ENCODE results near the gene GNAI3. TPM values are rescaled to one million over a fixed set of nuclear protein-coding genes. Genes with fewer than 3 reads are reported as not detected.

Gene GNAI3
- total RNA-seq, 1 experiment from 2014 or later, result 12.8 TPM

DNA sequence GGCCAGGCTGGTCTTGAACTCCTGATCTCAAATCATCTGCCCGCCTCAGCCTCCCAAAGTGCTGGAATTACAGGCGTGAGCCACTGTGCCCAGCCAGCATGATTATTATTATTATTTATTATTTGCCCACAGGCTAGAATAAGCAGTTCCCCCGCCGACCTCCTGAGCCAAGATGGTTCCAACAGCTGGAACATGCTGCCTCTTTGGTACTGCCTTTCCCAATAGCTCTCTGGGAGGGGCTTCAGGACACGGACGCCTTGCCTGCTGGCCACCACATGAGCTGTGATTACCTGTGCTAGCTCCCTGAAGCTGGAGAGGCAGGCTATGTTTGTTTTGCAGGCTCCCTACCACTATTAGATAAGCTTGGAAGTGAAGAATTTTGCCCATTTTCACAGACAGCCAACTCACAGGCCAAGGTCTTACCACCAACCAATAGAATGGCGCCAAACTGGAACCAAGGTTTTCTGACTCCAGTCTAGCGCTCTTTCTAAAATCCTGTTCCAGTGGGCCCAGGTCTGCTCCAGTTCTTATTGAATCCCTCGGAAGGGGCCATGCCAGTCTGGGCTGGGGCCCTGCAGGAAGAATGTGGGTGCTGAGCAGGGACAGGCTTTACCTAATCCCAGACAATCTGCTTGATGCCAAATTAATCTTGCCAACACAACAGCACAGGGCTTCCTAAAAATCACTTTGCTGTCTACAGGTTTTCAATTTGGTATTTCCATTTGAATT is 10.8 kb upstream of the GNAI3 start:
- intact Hi-C loops (cut with micrococcal nuclease; ENCODE audit: unreplicated experiment), result no loop called here
- no TSS peak for BruUV-seq (replicated peaks)
- TF ChIP-seq, protein P1, sequence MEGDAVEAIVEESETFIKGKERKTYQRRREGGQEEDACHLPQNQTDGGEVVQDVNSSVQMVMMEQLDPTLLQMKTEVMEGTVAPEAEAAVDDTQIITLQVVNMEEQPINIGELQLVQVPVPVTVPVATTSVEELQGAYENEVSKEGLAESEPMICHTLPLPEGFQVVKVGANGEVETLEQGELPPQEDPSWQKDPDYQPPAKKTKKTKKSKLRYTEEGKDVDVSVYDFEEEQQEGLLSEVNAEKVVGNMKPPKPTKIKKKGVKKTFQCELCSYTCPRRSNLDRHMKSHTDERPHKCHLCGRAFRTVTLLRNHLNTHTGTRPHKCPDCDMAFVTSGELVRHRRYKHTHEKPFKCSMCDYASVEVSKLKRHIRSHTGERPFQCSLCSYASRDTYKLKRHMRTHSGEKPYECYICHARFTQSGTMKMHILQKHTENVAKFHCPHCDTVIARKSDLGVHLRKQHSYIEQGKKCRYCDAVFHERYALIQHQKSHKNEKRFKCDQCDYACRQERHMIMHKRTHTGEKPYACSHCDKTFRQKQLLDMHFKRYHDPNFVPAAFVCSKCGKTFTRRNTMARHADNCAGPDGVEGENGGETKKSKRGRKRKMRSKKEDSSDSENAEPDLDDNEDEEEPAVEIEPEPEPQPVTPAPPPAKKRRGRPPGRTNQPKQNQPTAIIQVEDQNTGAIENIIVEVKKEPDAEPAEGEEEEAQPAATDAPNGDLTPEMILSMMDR (conservative IDR thresholded peaks at IDR 0.05; ENCODE audit: low read depth, low read length), result no peak
- Histone ChIP-seq H3K4me3 (ENCODE audit: low read depth, low read length, poor library complexity, severe bottlenecking) (no peak overlapping the region), H3K9me3 (ENCODE audit: low read depth, low read length, poor library complexity, severe bottlenecking) (no peaks in the 10 kb centered on the region), H3K36me3 (ENCODE audit: insufficient read depth, low read length, poor library complexity, severe bottlenecking) (no peaks in the 10 kb centered on the region), H3K4me1 (ENCODE audit: insufficient read depth, low read length, poor library complexity, severe bottlenecking) (peaks cover 2% of the 10 kb centered on the region), H3K27ac (ENCODE audit: low read depth, low read length, poor library complexity, severe bottlenecking) (no peak overlapping the region), H3K27me3 (replicated peaks; ENCODE audit: insufficient read depth, low read depth, low read length, poor library complexity) (no peaks in the 10 kb centered on the region)
- POLR2A ChIA-PET (ENCODE audit: low non-redundant PET), result no interaction called here
- DNase-seq (ENCODE audit: low spot score), result no peak
- CTCF ChIA-PET, result no interaction called here

DNA sequence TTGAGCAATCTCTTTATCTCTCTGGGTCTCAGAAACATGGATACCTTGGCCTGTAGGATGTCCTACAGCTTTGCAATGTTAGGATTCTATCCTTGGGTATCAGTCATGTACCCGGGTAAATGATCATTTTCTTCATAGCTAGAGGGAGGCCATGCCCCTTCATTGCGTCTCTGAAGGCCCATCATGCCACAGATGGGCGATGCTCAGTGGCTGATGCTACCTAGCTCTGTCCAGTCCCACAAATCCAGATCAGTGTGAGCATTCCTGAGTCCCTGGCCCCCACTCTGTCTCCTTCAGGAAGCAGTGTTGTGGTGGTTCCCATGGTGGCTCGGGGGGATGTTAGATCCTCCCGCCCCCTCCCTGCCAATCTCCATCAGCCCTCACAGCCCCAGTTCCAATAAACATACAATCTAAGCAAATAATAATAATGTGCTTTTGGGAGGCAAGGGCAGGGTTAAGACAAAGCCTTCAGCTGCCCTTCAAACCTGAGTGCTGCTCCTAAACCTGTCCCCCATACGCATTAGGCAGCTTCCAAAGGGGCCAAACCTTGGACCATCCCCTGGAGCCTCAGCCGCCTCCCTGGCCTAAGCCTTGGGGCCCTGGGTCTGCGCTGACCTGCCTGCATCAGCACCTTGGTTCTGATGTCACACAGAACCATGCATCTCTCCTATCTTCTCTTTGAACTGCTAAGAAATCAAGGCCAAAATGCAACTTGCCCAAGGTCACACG is 9.4 kb upstream of the GNAI3 start:
- no peaks in the 10 kb centered on the region for H3K9me3 ChIP-seq (ENCODE audit: low read depth, low read length, poor library complexity, severe bottlenecking)
- DNase-seq (ENCODE audit: low spot score), result no peak
- ChIA-PET CTCF (interaction anchor here (0.6 kb wide), 1 partner anchor 240 kb away, joined by 7 read pairs; no protein-coding TSS in a partner anchor), POLR2A (ENCODE audit: low non-redundant PET) (no interaction called here)
- intact Hi-C loops (cut with micrococcal nuclease; ENCODE audit: unreplicated experiment), result no loop called here
- H3K4me1 ChIP-seq (ENCODE audit: insufficient read depth, low read length, poor library complexity, severe bottlenecking), result no peaks in the 10 kb centered on the region
- H3K36me3 ChIP-seq (ENCODE audit: insufficient read depth, low read length, poor library complexity, severe bottlenecking), result no peaks in the 10 kb centered on the region
- no peak overlapping the region for H3K27ac ChIP-seq (ENCODE audit: low read depth, low read length, poor library complexity, severe bottlenecking)
- no TSS peak for BruUV-seq (replicated peaks)
- H3K4me3 ChIP-seq (ENCODE audit: low read depth, low read length, poor library complexity, severe bottlenecking), result no peak overlapping the region
- TF ChIP-seq EZH2 (IDR thresholded peaks at IDR 0.05; ENCODE audit: borderline replicate concordance, low read depth, low read length, poor library complexity, severe bottlenecking), result no peak
- TF ChIP-seq, protein P1 (conservative IDR thresholded peaks at IDR 0.05; ENCODE audit: low read depth, low read length), result no peak
- H3K27me3 ChIP-seq (replicated peaks; ENCODE audit: insufficient read depth, low read depth, low read length, poor library complexity), result no peaks in the 10 kb centered on the region

DNA sequence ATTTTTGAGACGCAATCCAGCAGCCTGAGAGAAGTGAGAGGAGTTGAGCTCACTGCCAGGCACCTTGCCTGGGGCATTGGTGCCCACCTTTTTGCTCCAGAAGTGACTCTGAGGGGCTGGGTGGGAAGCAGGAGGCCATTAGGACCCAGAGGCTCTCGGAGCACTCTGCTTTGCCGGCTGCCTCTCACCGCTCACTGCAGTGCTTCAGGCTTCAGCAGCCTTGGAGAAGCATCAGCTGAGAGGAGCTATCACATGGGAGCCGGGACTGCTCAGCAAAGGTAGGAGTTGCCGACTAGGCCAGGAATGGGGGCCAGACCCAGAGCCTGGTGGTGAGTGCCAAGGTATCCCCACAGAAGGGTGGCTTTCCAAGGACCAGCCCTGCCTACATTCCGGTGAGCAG is 8.7 kb upstream of the GNAI3 start, which contains the start of gene GPR61:
TSS of gene GPR61 (plus strand) at position 197 of the 400 bp plus-strand sequence. CDS start 3,151 bp downstream, outside the sequence.
- Histone ChIP-seq H3K36me3 (ENCODE audit: insufficient read depth, low read length, poor library complexity, severe bottlenecking) (no peaks in the 10 kb centered on the region), H3K4me1 (ENCODE audit: insufficient read depth, low read length, poor library complexity, severe bottlenecking) (no peaks in the 10 kb centered on the region), H3K27me3 (replicated peaks; ENCODE audit: insufficient read depth, low read depth, low read length, poor library complexity) (no peaks in the 10 kb centered on the region), H3K9me3 (ENCODE audit: low read depth, low read length, poor library complexity, severe bottlenecking) (no peaks in the 10 kb centered on the region), H3K4me3 (ENCODE audit: low read depth, low read length, poor library complexity, severe bottlenecking) (no peak within 1 kb of the TSS), H3K27ac (ENCODE audit: low read depth, low read length, poor library complexity, severe bottlenecking) (no peak within 1 kb of the TSS)
- intact Hi-C loops (cut with micrococcal nuclease; ENCODE audit: unreplicated experiment), result no loop called here
- DNase-seq (ENCODE audit: low spot score), result no peak
- TF ChIP-seq EZH2 (IDR thresholded peaks at IDR 0.05; ENCODE audit: borderline replicate concordance, low read depth, low read length, poor library complexity, severe bottlenecking), result no peak
- TF ChIP-seq, protein P1 (conservative IDR thresholded peaks at IDR 0.05; ENCODE audit: low read depth, low read length), result no peak
- CTCF ChIA-PET, result interaction anchor here (0.6 kb wide), 1 partner anchor 239 kb away, joined by 7 read pairs; no protein-coding TSS in a partner anchor
- no TSS peak for BruUV-seq (replicated peaks)
- POLR2A ChIA-PET (ENCODE audit: low non-redundant PET), result no interaction called here
